Activated naive CD4-positive, alpha-beta T cell treated with anti-CD3 and anti-CD28 coated beads, Interleukin-2, amount 10 ng/mL, durations not matched to agents 7 days and 5 days (primary cell): Measurements from ENCODE around the gene FRG2C.
A peak's percentile ranks its signal among the peaks of the same experiment; 100 is the strongest.
"Not testable (repeated sequence)": the region's sequence is repeated elsewhere in the genome, so short reads cannot be mapped to it uniquely, and the experiment has no call there.

Experiments used
- CTCF ChIA-PET: fragments of 350-600 bp; sonication (Branson Sonifier 250); formaldehyde crosslinking; loops from one replicate; lab custom pipeline; 2021; ENCODE audit warnings: antibody characterized with exemption; lab: Charles Lee
- DNase-seq: peaks from one replicate; pipeline ENCODE4 v3.0.0-alpha.2; 2020
- H3K27ac Mint-ChIP-seq: one replicate; pipeline ENCODE4 v1.8.0; 2021; ENCODE audit warnings: mild to moderate bottlenecking, moderate library complexity, mixed read lengths
- H3K27me3 Mint-ChIP-seq: one replicate; pipeline ENCODE4 v1.8.0; 2021; ENCODE audit warnings: mild to moderate bottlenecking, mixed read lengths
- H3K36me3 Mint-ChIP-seq: one replicate; pipeline ENCODE4 v1.8.0; 2021; ENCODE audit warnings: mixed read lengths
- H3K4me1 Mint-ChIP-seq: one replicate; pipeline ENCODE4 v1.8.0; 2021; ENCODE audit warnings: mixed read lengths
- H3K4me3 Mint-ChIP-seq: one replicate; pipeline ENCODE4 v1.8.0; 2021; ENCODE audit warnings: mild to moderate bottlenecking, moderate library complexity, mixed read lengths
- H3K9me3 Mint-ChIP-seq: one replicate; pipeline ENCODE4 v1.8.0; 2021; ENCODE audit warnings: mixed read lengths

The FRG2C gene

GRCh38 chr3:75658411-75659107 is 5.6 kb upstream of the FRG2C start:
- DNase-seq, CTCF ChIA-PET, H3K4me3 Mint-ChIP-seq, H3K4me1 Mint-ChIP-seq, H3K27ac Mint-ChIP-seq, H3K9me3 Mint-ChIP-seq, H3K36me3 Mint-ChIP-seq: not testable (repeated sequence)
- peaks cover 35% of the 10 kb centered on the region for H3K27me3 Mint-ChIP-seq

- H3K36me3 Mint-ChIP-seq, H3K27ac Mint-ChIP-seq, H3K9me3 Mint-ChIP-seq, H3K4me1 Mint-ChIP-seq, DNase-seq, H3K4me3 Mint-ChIP-seq, CTCF ChIA-PET: not testable (repeated sequence)
- H3K27me3 Mint-ChIP-seq: peaks cover 35% of the 10 kb centered on the region
Measured at GRCh38 chr3:75659108-75659433, 5.1 kb upstream of the FRG2C start.

GRCh38 chr3:75665626-75666025 is 1.5 kb downstream of the FRG2C start:
- H3K36me3 Mint-ChIP-seq, CTCF ChIA-PET: not testable (repeated sequence)
- peaks cover 25% of the 10 kb centered on the region for H3K9me3 Mint-ChIP-seq

GRCh38 chr3:75667757-75668701 is 3.9 kb downstream of the FRG2C start:
- Mint-ChIP-seq H3K27ac (peak overlapping the region; percentile 56), H3K36me3 (peaks cover 11% of the 10 kb centered on the region), H3K27me3 (peaks cover 64% of the 10 kb centered on the region), H3K9me3 (peaks cover 31% of the 10 kb centered on the region)
- H3K4me1 Mint-ChIP-seq, H3K4me3 Mint-ChIP-seq, DNase-seq, CTCF ChIA-PET: not testable (repeated sequence)

More at GRCh38 chr3:75665626-75666025, 1.5 kb downstream of the FRG2C start:
- peaks cover 41% of the 10 kb centered on the region for H3K27me3 Mint-ChIP-seq
- H3K4me3 Mint-ChIP-seq, H3K4me1 Mint-ChIP-seq, DNase-seq, H3K27ac Mint-ChIP-seq: not testable (repeated sequence)

GRCh38 chr3:75668759-75669347 is 4.7 kb downstream of the FRG2C start:
- H3K36me3 Mint-ChIP-seq: peaks cover 11% of the 10 kb centered on the region
- H3K27ac Mint-ChIP-seq, H3K4me3 Mint-ChIP-seq, H3K4me1 Mint-ChIP-seq, CTCF ChIA-PET: not testable (repeated sequence)
- H3K9me3 Mint-ChIP-seq: peaks cover 30% of the 10 kb centered on the region
- H3K27me3 Mint-ChIP-seq: peaks cover 69% of the 10 kb centered on the region
- peak; percentile 47 for DNase-seq

DNA sequence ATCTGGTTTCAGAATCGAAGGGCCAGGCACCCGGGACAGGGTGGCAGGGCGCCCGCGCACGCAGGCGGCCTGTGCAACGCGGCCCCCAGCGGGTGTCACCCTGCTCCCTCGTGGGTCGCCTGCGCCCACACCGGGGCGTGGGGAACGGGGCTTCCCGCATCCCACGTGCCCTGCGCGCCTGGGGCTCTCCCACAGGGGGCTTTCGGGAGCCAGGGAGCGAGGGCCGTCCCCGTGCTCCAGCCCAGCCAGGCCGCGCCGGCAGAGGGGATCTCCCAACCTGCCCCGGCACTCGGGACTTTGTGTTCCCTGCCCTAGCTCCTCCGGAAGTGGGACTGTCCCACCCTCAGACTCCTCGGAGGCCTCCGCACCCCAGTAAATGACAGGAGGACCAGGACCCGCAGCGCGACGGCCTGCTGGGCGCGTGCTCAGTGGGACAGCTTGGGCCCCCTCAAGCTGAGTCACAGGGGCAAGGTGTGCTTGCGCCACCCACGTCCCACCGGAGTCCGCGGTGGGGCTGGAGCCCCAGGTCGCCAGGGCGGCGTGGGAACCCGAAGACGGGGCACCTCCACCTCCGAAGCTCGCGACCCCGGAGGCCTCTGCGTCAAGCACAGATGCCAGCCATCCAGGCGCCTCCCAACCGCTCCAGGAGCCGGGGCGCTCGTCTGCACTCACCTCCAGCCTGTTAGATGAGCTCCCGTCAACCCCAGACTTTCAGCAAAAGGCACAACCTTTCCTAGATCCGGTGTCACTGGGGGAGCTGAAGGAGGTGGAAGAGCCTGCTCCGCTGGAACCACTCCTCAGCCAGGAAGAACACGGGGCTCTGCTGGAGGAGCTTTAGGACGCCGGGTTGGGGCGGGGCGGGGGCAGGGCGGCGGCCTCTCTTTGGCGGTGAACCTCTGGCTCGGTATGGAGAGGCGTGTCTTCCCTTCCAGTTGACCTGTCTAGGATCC is 5.5 kb downstream of the FRG2C start:
- peak; percentile 26 for DNase-seq
- CTCF ChIA-PET, H3K27ac Mint-ChIP-seq, H3K4me3 Mint-ChIP-seq, H3K4me1 Mint-ChIP-seq: not testable (repeated sequence)
- Mint-ChIP-seq H3K9me3 (peaks cover 30% of the 10 kb centered on the region), H3K36me3 (peaks cover 11% of the 10 kb centered on the region), H3K27me3 (peaks cover 74% of the 10 kb centered on the region)

GRCh38 chr3:75670298-75671286 is 6.5 kb downstream of the FRG2C start:
- Mint-ChIP-seq H3K27me3 (peaks cover 72% of the 10 kb centered on the region), H3K9me3 (peaks cover 31% of the 10 kb centered on the region), H3K36me3 (peaks cover 11% of the 10 kb centered on the region)
- H3K27ac Mint-ChIP-seq, CTCF ChIA-PET, H3K4me3 Mint-ChIP-seq, H3K4me1 Mint-ChIP-seq, DNase-seq: not testable (repeated sequence)

DNA sequence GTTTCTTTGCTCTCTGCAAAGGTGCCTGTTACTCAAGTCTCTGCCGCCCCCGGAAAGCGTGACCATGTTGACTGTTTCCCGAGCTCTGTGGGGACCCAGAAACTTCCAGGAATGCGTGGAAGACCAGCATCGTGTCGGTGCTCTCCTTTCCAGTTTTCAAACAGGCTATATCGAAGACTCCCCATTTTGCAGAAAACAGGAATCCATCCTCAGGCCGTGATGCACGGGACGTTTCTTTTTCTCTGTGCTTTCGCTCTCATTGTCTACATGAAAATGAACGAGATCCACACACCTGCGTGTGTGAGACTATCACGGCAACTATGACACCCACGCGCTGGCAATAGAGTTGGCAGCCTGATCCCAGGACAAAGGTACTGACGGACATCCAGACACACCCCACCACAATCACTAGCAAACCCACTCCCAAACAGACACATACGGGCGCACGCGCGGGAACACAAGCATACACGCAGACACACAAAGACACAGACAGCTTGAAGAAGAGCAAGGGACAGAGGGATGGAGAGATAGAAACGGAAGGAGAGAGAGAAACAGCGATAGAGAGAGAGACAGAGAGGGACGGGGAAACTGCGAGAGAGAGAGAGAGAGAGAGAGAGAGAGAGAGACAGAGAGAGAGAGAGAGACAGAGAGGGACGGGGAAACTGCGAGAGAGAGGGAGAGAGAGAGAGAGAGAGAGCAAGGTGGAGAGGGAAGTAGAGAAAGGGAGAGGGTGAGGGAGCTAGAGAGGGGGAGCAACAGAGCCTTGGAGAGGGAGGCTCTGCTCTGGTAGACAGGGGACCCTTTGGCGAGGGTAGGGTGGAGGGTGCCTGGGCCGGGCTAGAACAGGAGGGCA is 7.4 kb downstream of the FRG2C start:
- H3K4me1 Mint-ChIP-seq, CTCF ChIA-PET, H3K4me3 Mint-ChIP-seq, DNase-seq, H3K27ac Mint-ChIP-seq: not testable (repeated sequence)
- Mint-ChIP-seq H3K36me3 (peaks cover 11% of the 10 kb centered on the region), H3K27me3 (peaks cover 69% of the 10 kb centered on the region), H3K9me3 (peaks cover 32% of the 10 kb centered on the region)

GRCh38 chr3:75672140-75672775 is 8.1 kb downstream of the FRG2C start:
- H3K4me1 Mint-ChIP-seq, CTCF ChIA-PET, H3K4me3 Mint-ChIP-seq, DNase-seq: not testable (repeated sequence)
- Mint-ChIP-seq H3K27me3 (peaks cover 69% of the 10 kb centered on the region), H3K36me3 (peaks cover 11% of the 10 kb centered on the region), H3K9me3 (peaks cover 30% of the 10 kb centered on the region), H3K27ac (peak overlapping the region; percentile 51)

DNA sequence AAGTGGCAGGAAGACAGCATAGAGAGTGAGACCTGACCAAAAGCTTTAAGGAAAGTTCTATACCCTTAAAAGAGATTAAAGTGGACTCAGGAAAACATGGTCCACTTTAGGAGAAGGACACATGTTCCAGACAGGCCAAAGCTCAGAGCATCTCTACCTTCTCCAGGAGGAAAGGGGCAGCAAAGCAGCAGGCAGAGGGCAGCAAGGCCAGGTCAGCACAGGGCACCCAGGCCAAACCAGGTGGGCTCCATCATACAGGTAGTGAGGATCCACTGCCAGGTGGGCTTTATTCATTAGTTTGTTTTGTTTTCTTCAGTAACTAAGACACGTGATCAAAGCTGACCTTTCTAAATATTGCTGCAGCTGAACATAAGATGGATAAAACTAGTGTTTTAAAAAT is 19.8 kb downstream of the FRG2C start:
- H3K27ac Mint-ChIP-seq, H3K4me3 Mint-ChIP-seq, H3K27me3 Mint-ChIP-seq, DNase-seq, CTCF ChIA-PET, H3K4me1 Mint-ChIP-seq, H3K36me3 Mint-ChIP-seq: not testable (repeated sequence)
- peaks cover 13% of the 10 kb centered on the region for H3K9me3 Mint-ChIP-seq

DNA sequence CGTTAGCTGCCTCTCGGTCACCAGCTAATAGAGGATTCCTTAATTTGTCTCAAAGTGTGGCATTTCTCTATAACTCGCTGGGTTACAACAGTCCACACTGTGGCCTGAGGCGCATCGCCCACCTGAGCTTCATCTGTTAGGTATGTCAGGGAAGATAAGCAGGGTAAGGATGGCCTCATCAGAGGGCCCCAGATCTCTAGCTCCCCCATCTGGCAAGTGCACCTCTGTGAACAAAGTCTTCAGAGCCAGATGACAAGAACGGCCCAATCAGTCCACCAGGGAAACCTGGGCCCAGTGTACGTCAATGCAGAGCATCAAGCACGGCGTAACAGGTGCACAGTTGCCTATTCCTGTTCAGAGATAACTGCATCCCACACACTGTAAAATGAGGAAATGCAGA is 23.2 kb downstream of the FRG2C start:
- CTCF ChIA-PET: no interaction called here
- Mint-ChIP-seq H3K9me3 (peaks cover 19% of the 10 kb centered on the region), H3K27me3 (no peaks in the 10 kb centered on the region), H3K4me3 (no peak overlapping the region), H3K4me1 (no peaks in the 10 kb centered on the region), H3K27ac (no peak overlapping the region), H3K36me3 (no peaks in the 10 kb centered on the region)
- no peak for DNase-seq

DNA sequence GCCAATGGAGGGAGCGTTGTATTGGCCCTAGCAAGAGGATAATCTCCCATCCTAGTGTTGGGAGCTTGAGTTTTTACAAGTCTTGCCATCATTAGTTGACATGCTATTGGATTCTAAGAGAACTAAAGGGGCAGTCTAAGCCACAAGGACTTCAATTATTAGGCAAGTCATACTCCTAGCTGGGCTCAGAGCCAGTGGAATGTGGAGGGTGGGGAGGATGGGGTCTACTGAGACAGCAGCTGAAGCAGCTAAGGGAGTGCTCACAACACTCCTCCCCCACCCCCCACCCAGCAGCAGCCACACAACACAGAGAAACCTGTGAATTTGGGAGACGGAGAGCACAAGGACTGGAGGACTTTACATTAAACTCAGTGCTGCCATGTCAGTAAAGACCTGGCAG is 27.9 kb downstream of the FRG2C start:
- Mint-ChIP-seq H3K27me3 (no peaks in the 10 kb centered on the region), H3K4me1 (no peaks in the 10 kb centered on the region), H3K9me3 (peaks cover 29% of the 10 kb centered on the region), H3K27ac (no peak overlapping the region), H3K4me3 (no peak overlapping the region), H3K36me3 (no peaks in the 10 kb centered on the region)
- DNase-seq: no peak
- CTCF ChIA-PET: no interaction called here
